H9 (cell line): ENCODE results near the gene ZKSCAN4. TPM values are rescaled to one million over a fixed set of nuclear protein-coding genes. Genes with fewer than 3 reads are reported as not detected.

ENCODE experiments used
- DNase-seq: peaks from one replicate; pipeline ENCODE4 v3.0.0-alpha.2; 2017
- H2AFZ ChIP-seq: one replicate; pipeline ENCODE4 v1.6.1; 2013; ENCODE audit warnings: mild to moderate bottlenecking, low read length, control low read depth, moderate library complexity
- H2AK5ac ChIP-seq: 2 replicates; pipeline ENCODE4 v1.6.1; 2013; ENCODE audit warnings: low read length, control low read depth, mixed read lengths; ENCODE audit not compliant: insufficient read length
- H2BK120ac ChIP-seq: one replicate; pipeline ENCODE4 v1.6.1; 2013; ENCODE audit warnings: low read depth, mild to moderate bottlenecking, low read length, control low read depth, inconsistent platforms; ENCODE audit not compliant: poor library complexity, severe bottlenecking
- H2BK12ac ChIP-seq: 2 replicates; pipeline ENCODE4 v1.6.1; 2013; ENCODE audit warnings: low read length, control low read depth, mixed read lengths, low read depth; ENCODE audit not compliant: insufficient read length
- H2BK15ac ChIP-seq: 2 replicates; pipeline ENCODE4 v1.6.1; 2013; ENCODE audit warnings: low read depth, low read length, control low read depth
- H2BK20ac ChIP-seq: one replicate; pipeline ENCODE4 v1.6.1; 2013; ENCODE audit warnings: low read depth, mild to moderate bottlenecking, low read length, control low read depth, inconsistent platforms; ENCODE audit not compliant: poor library complexity, severe bottlenecking
- H2BK5ac ChIP-seq: 2 replicates; pipeline ENCODE4 v1.6.1; 2013; ENCODE audit warnings: low read length, control low read depth, mixed read lengths; ENCODE audit not compliant: insufficient read length
- H3K14ac ChIP-seq: 2 replicates; pipeline ENCODE4 v1.6.1; 2013; ENCODE audit warnings: low read length, control low read depth; ENCODE audit not compliant: insufficient read depth
- H3K18ac ChIP-seq: 2 replicates; pipeline ENCODE4 v1.6.1; 2013; ENCODE audit warnings: low read depth, mild to moderate bottlenecking, mixed read lengths, low read length, control low read depth; ENCODE audit not compliant: insufficient read length
- H3K23ac ChIP-seq: 2 replicates; pipeline ENCODE4 v1.6.1; 2013; ENCODE audit warnings: low read length, control low read depth, mixed read lengths, low read depth; ENCODE audit not compliant: insufficient read length
- H3K23me2 ChIP-seq: 2 replicates; pipeline ENCODE4 v1.6.1; 2013; ENCODE audit warnings: low read depth, mild to moderate bottlenecking, mixed read lengths, low read length, control low read depth; ENCODE audit not compliant: insufficient read length, poor library complexity, severe bottlenecking
- H3K27ac ChIP-seq: 2 replicates; pipeline ENCODE4 v1.5.1; 2013; ENCODE audit warnings: low read length, control low read depth, mixed read lengths, low read depth; ENCODE audit not compliant: insufficient read length
- H3K27me3 ChIP-seq: 2 replicates; pipeline ENCODE4 v1.6.1; 2013; ENCODE audit warnings: low read length, control low read depth, inconsistent platforms; ENCODE audit not compliant: insufficient read depth
- H3K4ac ChIP-seq: 2 replicates; pipeline ENCODE4 v1.6.1; 2013; ENCODE audit warnings: low read depth, mild to moderate bottlenecking, control low read depth, inconsistent platforms, low read length, moderate library complexity
- H3K4me1 ChIP-seq: 2 replicates; pipeline ENCODE4 v1.6.1; 2013; ENCODE audit warnings: low read length, control low read depth, inconsistent platforms; ENCODE audit not compliant: insufficient read depth
- H3K4me2 ChIP-seq: 2 replicates; pipeline ENCODE4 v1.6.1; 2013; ENCODE audit warnings: low read length, control low read depth, mixed read lengths; ENCODE audit not compliant: insufficient read length, insufficient read depth
- H3K56ac ChIP-seq: 2 replicates; pipeline ENCODE4 v1.6.1; 2013; ENCODE audit warnings: low read depth, mild to moderate bottlenecking, mixed read lengths, low read length, control low read depth; ENCODE audit not compliant: insufficient read length
- H3K79me1 ChIP-seq: 2 replicates; pipeline ENCODE4 v1.6.1; 2013; ENCODE audit warnings: low read depth, mild to moderate bottlenecking, moderate library complexity, low read length, control low read depth, inconsistent platforms; ENCODE audit not compliant: insufficient read depth, poor library complexity, severe bottlenecking
- H3K79me2 ChIP-seq: 2 replicates; pipeline ENCODE4 v1.6.1; 2013; ENCODE audit warnings: low read length, control low read depth, inconsistent platforms; ENCODE audit not compliant: insufficient read depth
- H3K9ac ChIP-seq: 2 replicates; pipeline ENCODE4 v1.6.1; 2013; ENCODE audit warnings: low read length, control low read depth, mixed read lengths; ENCODE audit not compliant: insufficient read length; ENCODE audit errors: extremely low read depth
- H3K9me3 ChIP-seq: one replicate; pipeline ENCODE4 v1.6.1; 2013; ENCODE audit warnings: low read depth, low read length, inconsistent platforms; ENCODE audit not compliant: control insufficient read depth
- H3T11ph ChIP-seq: one replicate; pipeline ENCODE4 v1.6.1; 2013; ENCODE audit warnings: mild to moderate bottlenecking, low read length, control low read depth, inconsistent platforms
- H4K20me1 ChIP-seq: one replicate; pipeline ENCODE4 v1.6.1; 2013; ENCODE audit not compliant: control insufficient read depth, insufficient read length, insufficient read depth
- H4K5ac ChIP-seq: 2 replicates; pipeline ENCODE4 v1.6.1; 2013; ENCODE audit warnings: low read depth, mild to moderate bottlenecking, mixed read lengths, low read length, control low read depth; ENCODE audit not compliant: insufficient read length
- H4K8ac ChIP-seq: replicated peaks from 2 replicates; pipeline ENCODE4 v1.6.1; 2013; ENCODE audit warnings: low read length, control low read depth, mixed read lengths, low read depth; ENCODE audit not compliant: insufficient read length
- H4K91ac ChIP-seq: 2 replicates; pipeline ENCODE4 v1.6.1; 2013; ENCODE audit warnings: low read depth, mild to moderate bottlenecking, moderate library complexity, mixed read lengths, low read length, control low read depth; ENCODE audit not compliant: insufficient read length
- H3K27ac Mint-ChIP-seq, 3 experiments: 2 replicates in 2 of 3; 3 replicates in 1 of 3; pipeline ENCODE4 v1.8.0; 2020 to 2021; ENCODE audit warnings: mixed read lengths in 3 of 3, mild to moderate bottlenecking in 1 of 3, moderate library complexity in 1 of 3
- H3K27me3 Mint-ChIP-seq: 2 replicates; pipeline ENCODE4 v1.8.0; 2021; ENCODE audit warnings: low read depth, mild to moderate bottlenecking, moderate library complexity, mixed read lengths
- H3K36me3 Mint-ChIP-seq, 3 experiments: 2 replicates in 2 of 3; 3 replicates in 1 of 3; pipeline ENCODE4 v1.8.0; 2020 to 2021; ENCODE audit warnings: low read depth in 3 of 3, mixed read lengths in 3 of 3; ENCODE audit not compliant: insufficient read depth in 1 of 3
- H3K4me1 Mint-ChIP-seq, 2 experiments: 2 replicates each; pipeline ENCODE4 v1.8.0; 2020; ENCODE audit warnings: mixed read lengths in 2 of 2
- H3K4me3 Mint-ChIP-seq, 2 experiments: 2 replicates in 1 of 2; 3 replicates in 1 of 2; pipeline ENCODE4 v1.8.0; 2020 to 2021; ENCODE audit warnings: mild to moderate bottlenecking in 2 of 2, mixed read lengths in 2 of 2, moderate library complexity in 1 of 2
- H3K9me3 Mint-ChIP-seq, 2 experiments: 2 replicates in 1 of 2; 3 replicates in 1 of 2; pipeline ENCODE4 v1.8.0; 2020; ENCODE audit warnings: mild to moderate bottlenecking in 2 of 2, mixed read lengths in 2 of 2, moderate library complexity in 1 of 2
- CTCF ChIP-seq: fragments of 200-600 bp; sonication (generic); conservative IDR thresholded peaks from 3 replicates; pipeline ENCODE4 v1.8.0; 2021; ENCODE audit warnings: antibody characterized with exemption, mild to moderate bottlenecking
- WGBS: extraction: QIAGEN DNeasy Blood & Tissue Kit; methylation state at CpG from one replicate; pipeline ENCODE4 v1.1.7; 2013; ENCODE audit warnings: missing lambda C conversion rate, low lambda C conversion rate, mixed read lengths; ENCODE audit not compliant: insufficient read length; ENCODE audit errors: extremely low coverage; 5-methylcytosine and 5-hydroxymethylcytosine counted together
- total RNA-seq: library from RNA; stranded (reverse); gene quantifications from 2 replicates; pipeline ENCODE4 v1.2.1, GENCODE V29; 2021

The ZKSCAN4 gene
- total RNA-seq, 1 experiment from 2014 or later = 8.8 TPM

- Histone ChIP-seq H3K27me3 (peaks cover 3% of the 10 kb centered on the region; the same call in 1 of the 2 replicates), H2AFZ (no peak overlapping the region), H3K56ac (no peak overlapping the region), H3K4me1 (no peaks in the 10 kb centered on the region), H3K9me3 (no peaks in the 10 kb centered on the region), H3K79me1 (no peaks in the 10 kb centered on the region), H2BK12ac (no peak overlapping the region), H3K9ac (no peak overlapping the region), H4K20me1 (no peaks in the 10 kb centered on the region), H3K27ac (no peak overlapping the region), H2BK5ac (no peak overlapping the region), H3K14ac (no peak overlapping the region), H3K79me2 (no peaks in the 10 kb centered on the region), H2BK15ac (no peak overlapping the region), H3K4me2 (no peak overlapping the region), H3K23ac (no peak overlapping the region), H4K91ac (no peak overlapping the region), H4K8ac (no peak overlapping the region), H2BK20ac (no peak overlapping the region), H2BK120ac (no peak overlapping the region), H4K5ac (no peak overlapping the region), H3T11ph (no peak overlapping the region), H3K23me2 (peaks cover 8% of the 10 kb centered on the region), H3K18ac (no peak overlapping the region), H3K4ac (no peak overlapping the region), H2AK5ac (no peak overlapping the region)
- no peaks in the 10 kb centered on the region; a peak in 1 of 7 replicates for H3K36me3 Mint-ChIP-seq
- no peak for DNase-seq
- peaks cover 83% of the 10 kb centered on the region for H3K27me3 Mint-ChIP-seq
- H3K4me1 Mint-ChIP-seq = peaks cover 11 to 38% of the 10 kb centered on the region in 2 experiments
- TF ChIP-seq CTCF = no peak
- H3K4me3 Mint-ChIP-seq = no peak overlapping the region
- no CpG with 5 or more reads among the region's 8 CpGs for WGBS
- no peak overlapping the region for H3K27ac Mint-ChIP-seq
- H3K9me3 Mint-ChIP-seq = peaks cover 0 to 3% of the 10 kb centered on the region in 2 experiments; a peak in 1 of 5 replicates
Measured at GRCh38 chr6:28215425-28215824, 36.6 kb downstream of the ZKSCAN4 start.
